Right cardiac atrium (tissue), 5 donors: Measurements from ENCODE around the gene EYA2. TPM values are rescaled to one million over a fixed set of nuclear protein-coding genes. Genes with fewer than 3 reads are reported as not detected.

Source experiments
- ATAC-seq, 2 donors: fragments of 200-7000 bp; cut with Tn5 transposase; one replicate each; pipeline versions ENCODE4 v1.8.0 to v1.9.1; 2020; ENCODE audit warnings: moderate library complexity in 2 of 2, mild to moderate bottlenecking in 1 of 2
- DNase-seq, 3 donors: peaks; one replicate each; pipeline ENCODE4 v3.0.0-alpha.2; 2020
- H3K27ac ChIP-seq: one replicate; pipeline ENCODE4 v1.5.1; 2013; ENCODE audit warnings: mild to moderate bottlenecking, low read length, control low read depth, moderate library complexity
- H3K27me3 ChIP-seq: one replicate; pipeline ENCODE4 v1.6.1; 2013; ENCODE audit not compliant: control insufficient read depth, insufficient read depth
- H3K4me1 ChIP-seq: one replicate; pipeline ENCODE4 v1.6.1; 2013; ENCODE audit warnings: low read length; ENCODE audit not compliant: control insufficient read depth, insufficient read depth
- H3K4me3 ChIP-seq: one replicate; pipeline ENCODE4 v1.5.1; 2013; ENCODE audit warnings: low read length, control low read depth
- H3K9me3 ChIP-seq: one replicate; pipeline ENCODE4 v1.6.1; 2013; ENCODE audit warnings: low read length; ENCODE audit not compliant: control insufficient read depth
- WGBS: extraction: QIAGEN DNeasy Blood & Tissue Kit; methylation state at CpG from one replicate; pipeline ENCODE4 v1.1.7; 2013; 5-methylcytosine and 5-hydroxymethylcytosine counted together
- intact Hi-C, 4 donors: fragments of 100-400 bp; cut with DNase I; formaldehyde crosslinking; loops; one replicate each; pipeline versions ENCODE4 v1.11.0 to v1.14.0; 2022 to 2023
- polyA plus RNA-seq: library from polyadenylated mRNA; stranded (reverse); fragments of 200-250 nt; gene quantifications from one replicate; pipeline ENCODE4 v1.2.3, GENCODE V29; 2013
- total RNA-seq, 4 donors: library from RNA; stranded (reverse); fragmentation: NEBNext Ultra II Directional; extraction: Animal tissue kit (Norgen Biotek cat#: 25700); gene quantifications; one replicate each; pipeline ENCODE4 v1.2.1, GENCODE V29; 2021
- donor health status: healthy with polysubstance abuse.
- donor health status: DM: no; HTN: yes; CAD: no.
- donor health status: DM: no; HTN: no; CAD: no.
- donor health status: DM: no; HTN: yes; CAD: no; lungs with severe emphysema.
- donor health status: DM: yes; HTN: yes; CAD: no.

The EYA2 gene
- total and polyA plus RNA-seq, 5 donors = 1.6 to 3.7 (median 3.4) TPM

DNA sequence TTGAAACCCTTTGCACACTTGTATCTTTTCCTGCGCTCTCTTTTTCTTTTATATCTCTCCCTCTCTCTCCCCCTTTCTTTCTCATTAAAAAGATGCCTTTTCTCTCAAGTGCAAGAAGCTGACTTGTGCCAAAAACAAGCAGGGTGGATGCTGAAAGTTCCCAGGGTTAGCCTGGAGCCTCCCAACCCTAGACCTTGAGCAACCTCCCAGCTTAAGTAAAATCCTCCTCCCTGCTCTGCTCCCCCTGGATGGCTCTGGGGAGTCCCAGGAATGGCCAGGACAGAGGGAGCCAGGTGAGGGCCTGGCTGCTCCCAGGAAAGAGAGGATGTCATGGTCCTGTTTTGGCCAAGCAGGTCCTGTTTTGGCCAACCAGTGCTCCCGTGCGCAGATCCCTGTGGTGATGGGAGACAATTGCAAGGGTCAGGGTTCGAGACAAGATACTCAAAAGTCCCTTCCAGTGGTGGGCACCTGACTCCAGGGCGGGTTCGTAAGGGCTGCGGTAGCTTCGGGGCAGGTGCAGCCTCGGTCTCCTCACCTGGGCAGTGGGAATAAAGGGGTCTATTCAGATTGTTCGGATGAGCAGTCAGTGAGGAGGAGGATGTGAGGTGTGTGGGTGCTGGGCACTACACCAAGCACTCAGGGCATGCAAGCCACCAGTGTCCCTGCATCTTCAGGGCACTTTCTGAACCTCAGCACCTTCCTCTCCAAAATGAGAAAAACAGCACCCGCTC lies 49.4 kb downstream of the EYA2 start:
- intact Hi-C loops = no loop called here
- no peaks in the 10 kb centered on the region for H3K9me3 ChIP-seq
- no peak for ATAC-seq
- H3K27me3 ChIP-seq = no peaks in the 10 kb centered on the region
- no peak overlapping the region for H3K4me3 ChIP-seq
- no peak overlapping the region for H3K27ac ChIP-seq
- no peaks in the 10 kb centered on the region for H3K4me1 ChIP-seq
- 91% methylated on average over 11 of the region's 11 CpGs for WGBS
- no peak for DNase-seq

DNA sequence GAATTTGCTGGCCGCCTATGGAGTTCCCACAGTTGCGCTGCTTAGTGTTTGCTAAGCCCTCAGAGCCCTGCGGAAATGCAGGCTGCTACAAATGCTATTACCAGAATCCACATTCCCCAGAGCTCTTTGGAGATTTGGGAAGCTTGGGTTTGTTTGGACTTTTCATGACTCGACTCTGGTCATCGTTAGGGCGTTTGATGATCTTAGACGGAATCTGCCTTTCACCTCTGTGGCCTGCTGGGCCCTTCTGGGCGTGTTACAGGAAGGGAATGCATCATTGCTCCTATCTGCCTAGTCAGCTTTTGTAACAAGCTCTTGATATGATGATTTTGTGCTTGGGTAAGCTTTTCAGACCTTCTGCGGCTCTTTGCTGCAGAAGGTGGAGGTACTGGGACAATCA lies 50.8 kb downstream of the EYA2 start:
- no peak overlapping the region for H3K4me3 ChIP-seq
- 51% methylated on average over 9 of the region's 9 CpGs for WGBS
- no peaks in the 10 kb centered on the region for H3K9me3 ChIP-seq
- no peak overlapping the region for H3K27ac ChIP-seq
- DNase-seq = no peak
- no peak for ATAC-seq
- H3K27me3 ChIP-seq = no peaks in the 10 kb centered on the region
- no peaks in the 10 kb centered on the region for H3K4me1 ChIP-seq
- intact Hi-C loops = no loop called here

DNA sequence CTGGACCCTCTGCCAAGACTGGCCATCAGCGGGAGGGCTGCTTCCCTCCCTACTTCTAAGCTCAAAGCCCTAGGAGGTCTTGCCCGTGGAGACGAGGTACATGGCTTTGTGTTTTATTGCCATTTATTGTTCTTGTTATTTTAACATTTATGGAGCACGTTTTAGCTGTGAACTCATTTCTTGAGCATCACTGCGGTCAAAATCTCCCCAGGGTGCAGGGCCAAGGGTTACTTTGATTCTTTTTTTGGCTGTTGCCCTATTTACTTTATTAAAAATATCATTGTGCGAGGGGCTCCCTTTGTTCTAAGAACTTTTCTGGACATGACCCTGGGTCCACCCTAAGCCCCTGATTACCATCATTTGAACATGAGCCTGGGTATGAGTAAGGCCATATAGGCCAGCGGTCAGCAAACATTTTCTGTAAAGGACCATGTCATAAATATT lies 51.6 kb downstream of the EYA2 start:
- H3K4me3 ChIP-seq = no peak overlapping the region
- WGBS = 60% methylated on average over 7 of the region's 7 CpGs
- intact Hi-C loops = no loop called here

DNA sequence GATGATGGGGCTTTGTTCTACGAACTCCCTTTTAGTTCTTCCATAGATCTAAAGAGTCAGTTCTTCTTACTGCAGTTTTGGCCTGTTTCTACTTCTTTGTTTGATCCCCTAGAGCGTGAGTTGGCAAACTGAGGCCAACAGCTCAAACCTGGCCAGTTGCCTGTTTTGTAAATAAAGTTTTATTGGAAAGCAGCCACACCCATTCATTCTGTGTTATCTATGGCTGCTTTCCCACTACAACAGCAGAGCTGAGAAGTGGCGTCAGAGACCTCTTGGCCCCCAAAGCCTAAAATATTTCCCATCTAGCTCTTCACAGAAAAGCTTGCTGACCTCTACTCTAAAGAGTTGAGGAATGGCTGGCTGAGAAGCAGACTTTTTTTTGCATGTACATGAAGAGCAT lies 52.2 kb downstream of the EYA2 start:
- Histone ChIP-seq H3K4me3 (no peak overlapping the region), H3K27ac (no peak overlapping the region), H3K4me1 (no peaks in the 10 kb centered on the region), H3K9me3 (no peaks in the 10 kb centered on the region), H3K27me3 (no peaks in the 10 kb centered on the region)
- DNase-seq = no peak
- peak in 1 of 2 donors; percentile 23 for ATAC-seq
- 55% methylated on average over 3 of the region's 3 CpGs for WGBS
- intact Hi-C loops = no loop called here

More for the DNA sequence above, 51.6 kb downstream of the EYA2 start:
- ATAC-seq (no peak), DNase-seq (no peak)
- Histone ChIP-seq H3K4me1 (no peaks in the 10 kb centered on the region), H3K27ac (no peak overlapping the region), H3K9me3 (no peaks in the 10 kb centered on the region), H3K27me3 (no peaks in the 10 kb centered on the region)

DNA sequence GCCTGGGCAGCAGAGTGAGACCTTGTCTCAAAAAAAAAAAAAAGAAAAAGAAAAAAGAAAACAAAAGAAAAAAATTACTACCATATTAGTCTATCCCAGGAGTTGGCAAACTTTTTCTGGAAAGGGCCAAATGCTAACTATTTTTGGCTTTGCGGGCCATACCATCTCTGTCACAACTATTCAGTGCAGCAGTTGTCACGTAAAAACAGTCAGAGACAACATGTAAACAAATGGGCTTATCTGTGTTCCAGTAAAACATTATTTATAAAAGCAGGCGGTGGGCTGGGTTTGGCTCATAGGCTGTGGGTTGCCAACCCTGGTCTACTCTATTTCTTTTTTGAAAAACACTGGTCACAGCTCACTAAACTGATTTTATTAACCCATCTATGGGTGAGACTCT lies 53.4 kb downstream of the EYA2 start:
- ATAC-seq = no peak
- no peaks in the 10 kb centered on the region for H3K27me3 ChIP-seq

DNA sequence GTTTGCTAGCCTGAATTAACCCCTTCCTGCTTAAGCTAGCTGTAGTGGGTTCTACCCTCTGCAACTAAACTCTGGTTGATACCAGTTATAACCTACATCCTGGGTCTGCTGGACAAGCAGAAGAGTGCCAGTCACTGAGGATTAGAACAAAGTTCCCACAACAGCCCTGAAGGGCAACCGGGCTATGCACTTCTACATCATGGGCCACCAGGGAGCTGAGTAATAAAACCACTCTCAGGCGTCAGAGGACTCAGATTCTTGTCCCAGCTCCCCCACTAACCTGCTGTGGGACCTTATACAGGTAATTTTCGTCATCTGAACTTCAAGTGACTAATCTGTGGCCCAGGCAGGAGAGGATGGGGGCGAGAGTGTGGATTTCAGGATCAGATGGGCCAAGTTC lies 56.8 kb downstream of the EYA2 start:
- WGBS = 37% methylated on average over 4 of the region's 4 CpGs
- H3K4me1 ChIP-seq = no peaks in the 10 kb centered on the region
- H3K9me3 ChIP-seq = no peaks in the 10 kb centered on the region
- H3K27me3 ChIP-seq = no peaks in the 10 kb centered on the region
- ATAC-seq (no peak), DNase-seq (no peak)
- intact Hi-C loops = no loop called here
- H3K27ac ChIP-seq = no peak overlapping the region
- no peak overlapping the region for H3K4me3 ChIP-seq

More for the DNA sequence above, 53.4 kb downstream of the EYA2 start:
- DNase-seq = no peak
- Histone ChIP-seq H3K9me3 (no peaks in the 10 kb centered on the region), H3K4me3 (no peak overlapping the region), H3K4me1 (no peaks in the 10 kb centered on the region), H3K27ac (no peak overlapping the region)
- WGBS = 54% methylated on average over 3 of the region's 3 CpGs
- intact Hi-C loops = no loop called here

- Histone ChIP-seq H3K4me3 (no peak overlapping the region), H3K27ac (no peak overlapping the region), H3K4me1 (no peaks in the 10 kb centered on the region), H3K27me3 (no peaks in the 10 kb centered on the region), H3K9me3 (no peaks in the 10 kb centered on the region)
- WGBS = 70% methylated on average over 10 of the region's 10 CpGs
- DNase-seq (no peak), ATAC-seq (no peak)
- intact Hi-C loops = no loop called here
Measured at GRCh38 chr20:46951840-46952497, 57.3 kb downstream of the EYA2 start.

GRCh38 chr20:46953596-46953995 lies 59.0 kb downstream of the EYA2 start:
- DNase-seq = no peak
- 92% methylated on average over 4 of the region's 4 CpGs for WGBS

GRCh38 chr20:46954490-46955038 lies 59.9 kb downstream of the EYA2 start:
- Histone ChIP-seq H3K27me3 (no peaks in the 10 kb centered on the region), H3K4me1 (no peaks in the 10 kb centered on the region), H3K4me3 (no peak overlapping the region), H3K27ac (no peak overlapping the region), H3K9me3 (no peaks in the 10 kb centered on the region)
- DNase-seq (no peak), ATAC-seq (no peak)
- intact Hi-C loops = no loop called here
- 66% methylated on average over 15 of the region's 15 CpGs for WGBS

More at GRCh38 chr20:46953596-46953995, 59.0 kb downstream of the EYA2 start:
- no peak for ATAC-seq
- Histone ChIP-seq H3K4me3 (no peak overlapping the region), H3K4me1 (no peaks in the 10 kb centered on the region), H3K9me3 (no peaks in the 10 kb centered on the region), H3K27me3 (no peaks in the 10 kb centered on the region), H3K27ac (no peak overlapping the region)
- intact Hi-C loops = no loop called here

DNA sequence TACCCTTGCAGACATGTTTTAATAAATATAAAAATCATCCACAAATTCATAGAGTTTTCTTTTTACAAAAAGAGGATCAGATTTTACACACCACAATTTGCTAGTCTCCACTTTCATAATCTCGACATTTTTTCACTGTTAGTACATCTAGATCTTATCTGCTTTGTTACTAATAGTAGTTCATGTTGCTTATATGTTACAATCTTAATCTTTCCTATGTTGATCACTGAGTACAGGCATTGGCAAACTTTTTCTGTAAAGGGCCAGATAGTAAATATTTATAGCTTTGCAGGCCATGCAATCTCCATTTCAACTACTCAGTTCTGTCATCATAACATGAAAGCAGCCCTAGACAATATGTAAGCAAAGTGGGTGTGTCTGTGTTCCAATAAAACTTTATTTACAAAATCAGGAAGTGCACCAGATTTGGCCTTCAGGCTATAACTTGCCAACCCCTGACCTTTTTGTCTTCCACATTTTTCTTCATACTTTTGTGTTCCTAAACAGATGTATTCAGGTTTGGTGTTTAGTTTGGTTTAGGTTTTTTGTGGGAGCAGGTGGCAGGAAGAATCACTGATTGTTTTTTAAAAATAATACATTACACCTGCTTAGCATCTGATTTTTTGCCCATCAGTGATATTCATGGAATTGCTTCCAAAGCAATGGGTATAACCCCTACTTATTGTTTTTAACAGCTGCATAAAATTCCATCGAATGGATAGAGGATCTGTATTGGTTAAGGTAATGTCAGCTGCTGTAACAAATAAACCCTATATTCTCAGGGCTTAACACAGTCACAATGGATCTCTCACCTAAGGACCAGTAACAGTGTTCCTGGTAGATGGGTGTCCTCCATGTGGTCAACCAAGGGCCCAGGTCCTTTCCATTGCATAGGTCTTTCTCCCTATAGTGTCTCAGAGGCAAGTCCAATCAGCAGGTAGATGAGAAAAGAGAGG lies 61.2 kb downstream of the EYA2 start:
- 82% methylated on average over 2 of the region's 2 CpGs for WGBS
- DNase-seq (no peak), ATAC-seq (no peak)
- H3K9me3 ChIP-seq = no peaks in the 10 kb centered on the region
- no peak overlapping the region for H3K4me3 ChIP-seq
- no peaks in the 10 kb centered on the region for H3K27me3 ChIP-seq
- intact Hi-C loops = no loop called here
- no peaks in the 10 kb centered on the region for H3K4me1 ChIP-seq
- H3K27ac ChIP-seq = no peak overlapping the region
